ENCODE results near the gene TFB2M.

Gene TFB2M

DNA sequence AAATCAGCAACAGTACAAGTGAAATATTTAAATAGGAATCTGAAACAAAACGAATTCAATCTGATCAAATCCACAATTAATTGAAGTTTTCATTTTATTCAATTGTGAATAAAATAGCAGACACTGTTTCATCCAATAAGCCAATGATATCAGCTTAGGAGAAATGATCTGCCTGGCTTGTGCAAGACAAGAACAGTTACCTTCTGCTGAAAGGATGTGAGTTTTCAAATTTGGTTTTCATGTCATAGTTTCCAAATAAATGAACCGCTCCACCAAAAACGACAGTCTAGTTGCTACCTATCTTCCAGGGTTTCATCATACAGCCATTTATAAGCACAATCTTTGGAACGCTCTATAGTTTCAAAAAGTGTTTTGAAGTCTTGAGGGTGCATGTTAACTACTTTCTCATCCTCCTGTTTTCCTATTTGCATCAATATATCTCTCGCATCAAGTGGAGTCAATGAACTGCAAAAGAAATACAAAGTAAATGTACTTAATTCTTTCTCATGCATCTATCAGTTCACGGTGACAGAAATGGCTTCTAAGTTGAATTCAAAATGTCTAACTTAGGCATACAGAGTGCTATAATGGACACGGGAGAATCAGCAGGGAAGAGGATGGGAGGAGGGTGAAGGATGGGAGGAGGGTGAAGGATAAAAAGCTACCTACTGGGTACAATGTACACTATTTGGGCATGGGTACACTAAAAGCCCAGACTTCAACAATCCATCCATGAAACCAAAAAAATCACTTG, 25.1 kb downstream of the TFB2M start:
- H3K4me3 ChIP-seq (ENCODE audit: low read depth, low read length), result no peak overlapping the region
- DNase-seq (ENCODE audit: low read depth), result no peak
- TF ChIP-seq CTCF (IDR thresholded peaks at IDR 0.05; ENCODE audit: low read depth, low read length) (no peak), MYC (IDR thresholded peaks at IDR 0.05; ENCODE audit: low read depth, low read length) (no peak), POLR2A (IDR thresholded peaks at IDR 0.05; ENCODE audit: extremely low read depth, insufficient read length) (no peak), MAX (IDR thresholded peaks at IDR 0.05; ENCODE audit: low read depth, low read length) (no peak)

DNA sequence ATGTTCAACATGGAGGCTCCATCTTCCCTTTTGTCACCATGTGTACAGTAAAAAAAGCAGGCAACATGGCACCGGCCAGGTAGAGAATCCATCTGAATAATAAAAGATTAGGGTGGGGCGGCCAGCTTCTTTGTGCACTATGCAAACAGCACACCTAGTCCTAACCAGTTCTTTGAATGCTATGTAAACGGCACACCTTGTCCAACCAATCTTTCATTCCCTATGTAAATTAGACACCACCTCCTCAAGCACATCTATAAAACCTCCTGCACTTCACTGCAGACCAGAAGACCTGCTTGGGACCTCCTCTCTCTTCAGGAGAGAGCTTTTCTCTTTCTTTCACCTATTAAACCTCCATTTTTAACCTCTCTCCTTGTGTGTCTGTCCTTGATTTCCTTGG, 28.2 kb downstream of the TFB2M start:
- no peak overlapping the region for H3K4me3 ChIP-seq (ENCODE audit: low read depth, low read length)
- TF ChIP-seq MAX (IDR thresholded peaks at IDR 0.05; ENCODE audit: low read depth, low read length) (no peak), MYC (IDR thresholded peaks at IDR 0.05; ENCODE audit: low read depth, low read length) (no peak)
- DNase-seq (ENCODE audit: low read depth), result no peak

DNA sequence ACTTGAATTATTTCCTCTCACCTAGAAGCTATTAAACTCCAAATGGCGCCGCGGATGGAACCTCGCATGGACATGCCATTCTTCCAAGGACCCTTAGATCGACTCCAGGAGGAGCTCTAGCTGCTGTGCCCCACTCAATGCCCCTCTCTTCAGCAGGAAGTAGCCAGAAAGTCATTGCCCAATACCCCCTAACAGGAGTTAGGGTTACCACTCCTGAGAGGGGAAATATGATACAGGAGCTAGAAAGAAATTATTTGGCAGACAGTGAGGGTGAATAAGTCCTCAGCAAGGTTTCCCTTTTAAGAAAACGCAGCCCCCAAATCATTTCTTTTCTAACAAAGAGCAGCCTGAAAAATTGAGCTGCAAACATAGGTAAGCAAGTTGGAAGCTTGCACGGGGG, 28.6 kb downstream of the TFB2M start:
- TF ChIP-seq CTCF (IDR thresholded peaks at IDR 0.05; ENCODE audit: low read depth, low read length) (no peak), MYC (IDR thresholded peaks at IDR 0.05; ENCODE audit: low read depth, low read length) (no peak), POLR2A (IDR thresholded peaks at IDR 0.05; ENCODE audit: extremely low read depth, insufficient read length) (no peak), MAX (IDR thresholded peaks at IDR 0.05; ENCODE audit: low read depth, low read length) (no peak)
- H3K4me3 ChIP-seq (ENCODE audit: low read depth, low read length), result no peak overlapping the region
- DNase-seq (ENCODE audit: low read depth), result peak; percentile 20

DNA sequence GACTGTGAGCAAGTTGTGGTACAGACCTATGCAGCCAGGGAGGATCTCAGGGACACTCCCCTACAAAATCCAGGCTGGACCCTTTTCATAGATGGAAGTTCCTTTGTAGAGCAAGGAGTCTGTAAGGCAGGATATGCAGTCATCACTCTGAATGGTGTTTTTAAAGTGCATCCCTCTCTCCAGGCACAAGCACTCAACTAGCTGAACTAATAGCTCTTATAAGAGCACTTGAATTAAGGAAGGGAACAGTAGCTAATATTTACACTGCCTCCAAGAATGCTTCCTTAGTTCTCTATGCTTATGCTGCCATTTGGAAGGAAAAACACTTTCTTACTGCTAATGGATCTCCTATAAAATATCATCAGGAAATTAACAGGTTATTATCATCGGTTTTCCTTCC, 31.9 kb downstream of the TFB2M start:
- TF ChIP-seq MAX (IDR thresholded peaks at IDR 0.05; ENCODE audit: low read depth, low read length) (no peak), CTCF (IDR thresholded peaks at IDR 0.05; ENCODE audit: low read depth, low read length) (no peak), MYC (IDR thresholded peaks at IDR 0.05; ENCODE audit: low read depth, low read length) (no peak), POLR2A (IDR thresholded peaks at IDR 0.05; ENCODE audit: extremely low read depth, insufficient read length) (no peak)
- no peak overlapping the region for H3K4me3 ChIP-seq (ENCODE audit: low read depth, low read length)
- no peak for DNase-seq (ENCODE audit: low read depth)

- no peak overlapping the region for H3K4me3 ChIP-seq (ENCODE audit: low read depth, low read length)
- DNase-seq (ENCODE audit: low read depth), result no peak
- TF ChIP-seq MAX (IDR thresholded peaks at IDR 0.05; ENCODE audit: low read depth, low read length) (no peak), MYC (IDR thresholded peaks at IDR 0.05; ENCODE audit: low read depth, low read length) (no peak), POLR2A (IDR thresholded peaks at IDR 0.05; ENCODE audit: extremely low read depth, insufficient read length) (no peak), CTCF (IDR thresholded peaks at IDR 0.05; ENCODE audit: low read depth, low read length) (no peak)
These were observed 32.6 kb downstream of the TFB2M start for GRCh38 chr1:246533371-246533905.

- no peak overlapping the region for H3K4me3 ChIP-seq (ENCODE audit: low read depth, low read length)
- no peak for TF ChIP-seq MYC (IDR thresholded peaks at IDR 0.05; ENCODE audit: low read depth, low read length)
- TF ChIP-seq CTCF (IDR thresholded peaks at IDR 0.05; ENCODE audit: low read depth, low read length), result no peak
- TF ChIP-seq POLR2A (IDR thresholded peaks at IDR 0.05; ENCODE audit: extremely low read depth, insufficient read length), result no peak
- TF ChIP-seq MAX (IDR thresholded peaks at IDR 0.05; ENCODE audit: low read depth, low read length), result no peak
- no peak for DNase-seq (ENCODE audit: low read depth)
These were observed 33.5 kb downstream of the TFB2M start for GRCh38 chr1:246532519-246532918.
